NCI-H524 treated with DMSO at 0.1 percent for 48 hours (cell line): ENCODE results near the gene DNAH8.

Experiments used
- DNase-seq: peaks from one replicate; lab custom pipeline; 2025; lab: John Stamatoyannopoulos, UW

The DNAH8 gene

DNA sequence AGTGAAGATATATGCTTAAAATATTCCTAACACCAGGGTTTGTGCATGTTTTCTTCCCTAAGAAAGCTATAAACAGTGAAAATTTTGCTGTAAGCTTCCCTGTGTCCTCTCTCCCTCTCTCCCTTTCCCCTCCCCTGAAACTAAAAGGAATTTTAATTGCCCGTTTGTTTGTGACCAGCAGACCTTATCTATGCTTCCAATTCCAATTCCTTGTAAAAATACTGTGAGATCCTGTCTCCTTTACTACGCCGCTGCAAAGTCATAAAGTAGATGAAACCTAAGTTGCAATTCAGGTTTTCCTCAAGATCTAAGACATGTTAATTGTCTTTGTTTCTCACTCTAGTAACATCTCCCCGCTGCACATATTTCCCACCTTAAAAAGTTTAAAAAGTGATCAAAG is 82.3 kb downstream of the DNAH8 start:
- DNase-seq, result no peak

DNA sequence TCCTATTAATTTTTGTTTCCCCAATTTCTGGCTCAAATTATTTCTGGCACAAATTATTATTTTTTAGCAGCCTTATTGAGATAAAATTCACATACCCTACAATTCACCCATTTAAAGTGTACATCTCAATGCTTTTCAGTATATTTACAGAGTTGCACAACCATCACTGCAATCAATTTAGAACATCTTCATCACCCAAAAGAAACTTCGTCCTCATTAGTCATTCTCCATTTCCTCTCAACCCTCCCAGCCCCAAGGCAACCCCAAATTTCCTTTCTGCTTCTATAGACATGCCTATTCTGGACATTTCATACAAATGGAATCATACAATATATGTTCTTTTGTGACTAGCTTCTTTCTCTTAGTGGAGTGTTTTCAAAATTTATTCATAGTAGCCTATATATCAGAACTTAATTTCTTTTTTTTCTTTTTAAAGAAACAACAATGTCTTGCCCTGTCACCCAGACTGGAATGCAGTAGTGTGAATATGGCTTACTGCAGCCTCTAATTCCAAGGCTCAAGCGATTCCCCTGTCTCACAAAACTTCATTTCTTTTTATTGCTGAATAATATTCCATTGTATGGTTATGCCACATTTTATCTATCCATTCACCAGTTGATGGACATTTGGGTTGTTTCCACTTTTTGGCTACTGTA is 84.5 kb downstream of the DNAH8 start:
- DNase-seq, result no peak

GRCh38 chr6:38801305-38801704 is 86.2 kb downstream of the DNAH8 start:
- DNase-seq, result peak; percentile 50

DNA sequence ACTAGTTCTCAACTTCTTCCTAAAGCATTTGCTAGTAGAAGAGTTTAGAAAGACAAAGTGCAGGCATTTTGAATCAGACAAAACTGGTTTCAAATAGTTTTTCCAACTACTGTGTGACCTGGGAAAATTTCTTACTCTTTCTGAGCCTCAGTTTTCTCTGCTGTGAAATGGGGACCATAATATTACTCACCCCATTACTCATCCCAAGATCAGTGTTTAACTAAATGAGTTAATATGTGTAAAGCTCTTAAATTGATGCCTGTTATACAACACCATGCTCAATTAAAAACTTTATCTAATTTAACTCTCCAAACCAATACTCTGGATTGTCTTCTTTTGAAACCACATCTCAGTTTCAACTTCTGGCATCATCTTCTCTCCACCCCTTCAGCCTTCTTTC is 87.4 kb downstream of the DNAH8 start:
- DNase-seq, result no peak

GRCh38 chr6:38803129-38803528 is 88.0 kb downstream of the DNAH8 start:
- no peak for DNase-seq

DNA sequence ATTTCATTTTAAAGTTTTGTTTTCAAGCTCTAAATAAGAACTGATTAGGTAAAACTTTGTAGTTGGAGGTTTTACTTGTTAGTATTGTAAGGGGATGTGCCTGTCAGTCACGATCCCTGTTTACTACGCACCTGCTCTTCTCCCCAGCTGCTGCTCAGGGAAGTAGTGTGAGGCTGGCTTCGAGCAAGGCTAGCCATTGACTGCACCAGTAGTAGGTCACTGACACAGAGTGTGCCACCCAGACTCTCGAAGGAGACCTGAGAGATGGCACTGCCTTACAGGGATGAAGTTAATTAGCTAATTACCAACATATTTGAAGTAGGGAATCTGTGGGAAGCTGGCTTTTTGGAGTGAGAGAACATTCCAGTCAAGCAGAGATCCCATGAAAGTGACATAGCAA is 89.2 kb downstream of the DNAH8 start:
- DNase-seq, result no peak

DNA sequence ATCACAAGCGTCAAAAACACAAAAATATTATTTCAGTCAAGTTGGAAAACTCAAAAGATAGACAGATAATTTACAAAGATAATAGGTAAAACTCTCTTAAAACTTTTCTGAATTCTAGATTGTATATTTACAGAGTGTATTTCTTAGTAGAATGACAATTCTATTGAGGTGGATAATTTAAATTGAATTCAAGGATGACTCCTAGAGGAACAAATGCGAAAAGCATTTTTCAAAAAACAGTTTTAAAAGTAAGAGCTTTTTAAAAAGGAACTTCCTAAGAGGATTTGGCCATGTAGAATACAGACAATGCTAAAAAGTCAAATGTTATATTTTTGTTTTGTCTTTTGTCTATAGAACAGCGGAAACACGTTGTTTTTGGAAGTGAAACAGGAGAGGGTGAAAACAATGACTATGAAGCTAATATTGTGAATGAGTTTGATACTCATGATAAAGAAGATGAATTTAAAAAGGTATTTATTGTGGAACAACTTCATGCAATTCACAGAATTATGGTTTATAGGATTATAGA is 90.1 kb downstream of the DNAH8 start:
- DNase-seq, result no peak

- no peak for DNase-seq
Observed at GRCh38 chr6:38805692-38806091, 90.6 kb downstream of the DNAH8 start.

- peak; percentile 67 for DNase-seq
Observed at GRCh38 chr6:38806271-38806670, 91.2 kb downstream of the DNAH8 start.

GRCh38 chr6:38806833-38807232 is 91.7 kb downstream of the DNAH8 start:
- no peak for DNase-seq

- no peak for DNase-seq
Observed at GRCh38 chr6:38808039-38808438, 92.9 kb downstream of the DNAH8 start.

- DNase-seq, result no peak
Observed at GRCh38 chr6:38813041-38813823, 98.1 kb downstream of the DNAH8 start.

DNA sequence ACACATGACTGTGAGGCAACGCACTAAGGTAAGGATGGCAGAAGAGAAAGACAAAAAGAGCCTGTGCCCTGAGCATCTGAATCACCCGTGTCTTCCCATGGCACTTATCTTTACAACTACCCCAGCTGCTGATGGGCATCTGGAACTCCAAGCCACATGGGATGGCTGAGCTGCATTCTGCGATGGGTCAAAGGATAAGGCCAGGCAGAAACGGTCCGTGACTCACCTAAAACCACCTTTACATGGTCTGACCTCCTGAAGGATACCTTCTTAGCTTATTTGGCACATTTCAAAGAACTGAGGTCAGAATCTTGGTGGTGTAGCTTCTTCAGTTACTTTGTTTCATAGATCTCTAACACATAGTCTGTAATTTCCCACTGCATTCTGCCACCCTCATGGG is 99.7 kb downstream of the DNAH8 start:
- no peak for DNase-seq

- no peak for DNase-seq
Observed at GRCh38 chr6:38815250-38815649, 100.1 kb downstream of the DNAH8 start.

GRCh38 chr6:38818691-38819090 is 103.6 kb downstream of the DNAH8 start:
- no peak for DNase-seq

- DNase-seq, result no peak
Observed at GRCh38 chr6:38822963-38823362, 107.9 kb downstream of the DNAH8 start.

DNA sequence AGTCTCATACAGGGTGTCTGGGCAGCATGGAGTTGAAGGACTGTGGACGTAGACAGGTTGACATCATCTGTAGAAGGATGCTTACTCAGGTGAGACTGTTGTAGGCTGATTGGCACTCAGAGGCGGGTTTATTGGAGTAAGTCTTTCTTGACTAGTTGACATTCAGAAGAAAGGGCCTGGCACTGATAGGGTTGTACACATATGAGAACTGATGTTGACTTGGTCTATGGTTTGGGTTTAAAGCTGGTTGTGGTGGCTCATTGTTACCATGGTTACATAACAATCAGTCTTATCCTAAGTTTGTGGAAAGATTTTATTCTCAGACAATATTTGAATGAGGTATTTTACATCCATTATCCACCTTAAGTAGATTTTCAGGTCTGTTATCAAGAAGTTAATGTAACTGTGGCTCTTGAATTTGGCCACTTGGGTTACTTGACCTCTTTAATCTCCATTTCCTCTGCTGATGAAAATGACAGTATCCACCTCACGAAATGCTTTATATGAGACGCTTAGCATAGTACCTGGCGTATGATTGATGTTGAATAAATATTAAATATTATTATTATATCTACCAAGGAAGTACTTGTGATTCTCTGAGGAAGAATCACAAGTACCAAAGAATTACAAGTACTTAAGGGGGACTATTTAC is 109.3 kb downstream of the DNAH8 start:
- DNase-seq, result no peak

GRCh38 chr6:38827024-38827423 is 111.9 kb downstream of the DNAH8 start:
- peak; percentile 8 for DNase-seq

- no peak for DNase-seq
Observed at GRCh38 chr6:38831865-38832264, 116.8 kb downstream of the DNAH8 start.

DNA sequence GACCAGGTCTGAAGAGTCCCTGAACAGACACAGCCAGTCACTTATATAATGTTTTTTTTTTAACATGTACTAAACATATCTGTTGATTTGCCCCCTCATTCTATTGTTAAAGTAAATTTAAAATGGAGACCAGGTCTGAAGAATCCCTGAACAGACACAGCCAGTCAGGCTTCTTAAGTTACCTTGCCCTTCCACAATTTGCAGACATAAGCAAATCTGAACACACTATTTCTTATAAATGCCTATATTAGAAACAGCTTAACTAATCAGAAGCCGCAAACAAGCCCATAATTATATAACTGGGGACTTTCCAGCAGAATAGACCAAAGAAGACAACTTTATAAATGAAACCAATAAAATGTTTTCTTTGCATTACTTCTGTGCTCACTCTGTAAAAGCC is 118.2 kb downstream of the DNAH8 start:
- DNase-seq, result no peak

- DNase-seq, result no peak
Observed at GRCh38 chr6:38836585-38836984, 121.5 kb downstream of the DNAH8 start.

GRCh38 chr6:38837101-38837500 is 122.0 kb downstream of the DNAH8 start:
- no peak for DNase-seq

DNA sequence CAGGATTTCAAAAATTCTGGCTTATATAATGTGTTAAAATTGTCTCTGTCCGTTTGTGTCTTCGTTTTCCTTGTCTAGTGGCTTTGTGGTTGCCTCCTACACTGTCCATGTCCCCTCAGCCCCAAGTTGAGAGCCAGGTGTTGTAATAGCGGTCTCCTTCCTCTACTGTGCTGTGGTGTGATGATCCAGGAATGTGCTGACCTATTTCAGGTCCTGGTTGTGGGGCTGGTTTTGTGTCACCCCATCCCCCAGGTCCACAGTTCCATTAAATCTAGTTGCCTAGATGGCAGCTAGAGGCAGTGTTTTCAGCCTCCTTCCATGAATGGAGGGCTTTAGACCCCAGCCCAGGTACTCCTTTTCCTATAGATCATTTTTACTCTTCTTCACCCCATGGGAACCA is 128.7 kb downstream of the DNAH8 start:
- DNase-seq, result no peak
